ENCODE measurements around the gene HSD17B4. TPM values are rescaled to one million over a fixed set of nuclear protein-coding genes. Genes with fewer than 3 reads are reported as not detected.

The HSD17B4 gene
- total and polyA plus RNA-seq, 2 donors (not counting 1 experiment from before 2014, with no cell fraction given), result 187 to 340 TPM

DNA sequence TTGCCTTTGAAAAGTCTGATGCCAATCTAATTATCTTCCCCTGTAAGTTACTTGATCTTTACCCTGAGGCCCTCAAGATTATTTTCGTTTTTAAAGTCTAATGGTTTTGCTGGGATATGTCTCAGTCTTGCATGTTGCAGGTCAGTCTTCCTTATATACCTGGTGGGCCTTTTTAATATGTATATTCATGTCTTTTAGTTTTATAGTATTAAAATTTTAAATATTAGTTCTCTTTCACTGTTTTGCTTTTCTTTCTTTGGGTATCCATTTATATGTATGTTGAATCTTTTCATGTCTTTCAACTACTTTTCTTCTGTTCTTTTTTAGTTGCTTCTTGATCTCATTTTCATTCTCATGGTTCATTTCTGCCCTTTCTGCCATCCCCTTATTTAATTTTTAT lies 68.9 kb downstream of the HSD17B4 start:
- Histone ChIP-seq H4K20me1 (ENCODE audit: control insufficient read depth, extremely low read depth, insufficient read depth, low read length) (no peaks in the 10 kb centered on the region), H2AFZ (ENCODE audit: low read length) (no peak overlapping the region), H3K4me3 (replicated peaks in 1 of 4; ENCODE audit: control extremely low read depth in 1 of 4, insufficient read depth in 1 of 4, low read depth in 3 of 4, low read length in 4 of 4) (no peak overlapping the region), H3K27ac (ENCODE audit: insufficient read depth, low read length) (no peak overlapping the region), H3K9me3 (ENCODE audit: control insufficient read depth, insufficient read depth, low read depth, low read length) (no peaks in the 10 kb centered on the region), H3K27me3 (ENCODE audit: control insufficient read depth, insufficient read depth, low read length) (no peaks in the 10 kb centered on the region), H3K4me1 (ENCODE audit: control insufficient read depth, extremely low read depth, insufficient read depth, low read length) (no peaks in the 10 kb centered on the region), H3K79me2 (ENCODE audit: control insufficient read depth, insufficient read depth, low read length) (no peaks in the 10 kb centered on the region), H3K36me3 (ENCODE audit: control insufficient read depth, insufficient read depth, low read length) (no peaks in the 10 kb centered on the region), H3K9ac (ENCODE audit: insufficient read depth, low read length) (no peak overlapping the region), H3K4me2 (ENCODE audit: extremely low read depth, insufficient read depth, low read length) (no peak overlapping the region)
- TF ChIP-seq, protein P1, sequence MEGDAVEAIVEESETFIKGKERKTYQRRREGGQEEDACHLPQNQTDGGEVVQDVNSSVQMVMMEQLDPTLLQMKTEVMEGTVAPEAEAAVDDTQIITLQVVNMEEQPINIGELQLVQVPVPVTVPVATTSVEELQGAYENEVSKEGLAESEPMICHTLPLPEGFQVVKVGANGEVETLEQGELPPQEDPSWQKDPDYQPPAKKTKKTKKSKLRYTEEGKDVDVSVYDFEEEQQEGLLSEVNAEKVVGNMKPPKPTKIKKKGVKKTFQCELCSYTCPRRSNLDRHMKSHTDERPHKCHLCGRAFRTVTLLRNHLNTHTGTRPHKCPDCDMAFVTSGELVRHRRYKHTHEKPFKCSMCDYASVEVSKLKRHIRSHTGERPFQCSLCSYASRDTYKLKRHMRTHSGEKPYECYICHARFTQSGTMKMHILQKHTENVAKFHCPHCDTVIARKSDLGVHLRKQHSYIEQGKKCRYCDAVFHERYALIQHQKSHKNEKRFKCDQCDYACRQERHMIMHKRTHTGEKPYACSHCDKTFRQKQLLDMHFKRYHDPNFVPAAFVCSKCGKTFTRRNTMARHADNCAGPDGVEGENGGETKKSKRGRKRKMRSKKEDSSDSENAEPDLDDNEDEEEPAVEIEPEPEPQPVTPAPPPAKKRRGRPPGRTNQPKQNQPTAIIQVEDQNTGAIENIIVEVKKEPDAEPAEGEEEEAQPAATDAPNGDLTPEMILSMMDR (conservative IDR thresholded peaks at IDR 0.05 in 1 of 2, IDR thresholded peaks at IDR 0.05 in 1 of 2; ENCODE audit: low read depth in 1 of 2, low read length in 2 of 2), result no peak
- no peak for TF ChIP-seq EZH2 (IDR thresholded peaks at IDR 0.05; ENCODE audit: low read length, missing control alignments)
- no peak for DNase-seq (ENCODE audit: low read depth in 2 of 2)

DNA sequence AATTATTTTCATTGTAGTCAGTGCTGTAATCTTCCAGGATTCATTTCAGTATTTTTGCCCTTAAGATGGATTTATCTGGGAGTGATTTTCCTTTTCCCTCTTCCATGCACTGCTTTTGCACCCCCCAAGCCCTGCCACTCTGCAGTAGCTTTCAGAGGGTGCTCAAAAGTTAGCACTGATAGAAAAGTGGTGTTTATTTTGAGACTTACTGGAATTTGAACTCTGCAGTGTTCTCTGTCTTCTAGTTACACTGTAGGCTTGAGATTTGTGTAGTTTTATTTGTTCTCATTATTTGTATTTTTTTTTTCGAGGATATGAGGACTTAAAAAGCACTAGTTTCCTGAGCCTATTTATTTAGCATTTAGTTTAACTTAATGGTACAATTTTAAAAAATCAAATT lies 70.5 kb downstream of the HSD17B4 start:
- no peaks in the 10 kb centered on the region for H3K4me1 ChIP-seq (ENCODE audit: control insufficient read depth, extremely low read depth, insufficient read depth, low read length)
- H3K27me3 ChIP-seq (ENCODE audit: control insufficient read depth, insufficient read depth, low read length), result no peaks in the 10 kb centered on the region
- H3K27ac ChIP-seq (ENCODE audit: insufficient read depth, low read length), result no peak overlapping the region
- TF ChIP-seq EZH2 (IDR thresholded peaks at IDR 0.05; ENCODE audit: low read length, missing control alignments), result no peak
- TF ChIP-seq, protein P1 (conservative IDR thresholded peaks at IDR 0.05 in 1 of 2, IDR thresholded peaks at IDR 0.05 in 1 of 2; ENCODE audit: low read depth in 1 of 2, low read length in 2 of 2), result no peak
- no peak overlapping the region for H3K9ac ChIP-seq (ENCODE audit: insufficient read depth, low read length)
- no peaks in the 10 kb centered on the region for H4K20me1 ChIP-seq (ENCODE audit: control insufficient read depth, extremely low read depth, insufficient read depth, low read length)
- H3K9me3 ChIP-seq (ENCODE audit: control insufficient read depth, insufficient read depth, low read depth, low read length), result no peaks in the 10 kb centered on the region
- H2AFZ ChIP-seq (ENCODE audit: low read length), result no peak overlapping the region
- no peak for DNase-seq (ENCODE audit: low read depth in 2 of 2)
- H3K36me3 ChIP-seq (ENCODE audit: control insufficient read depth, insufficient read depth, low read length), result no peaks in the 10 kb centered on the region
- H3K4me3 ChIP-seq (replicated peaks in 1 of 4; ENCODE audit: control extremely low read depth in 1 of 4, insufficient read depth in 1 of 4, low read depth in 3 of 4, low read length in 4 of 4), result no peak overlapping the region
- no peak overlapping the region for H3K4me2 ChIP-seq (ENCODE audit: extremely low read depth, insufficient read depth, low read length)
- H3K79me2 ChIP-seq (ENCODE audit: control insufficient read depth, insufficient read depth, low read length), result no peaks in the 10 kb centered on the region

DNA sequence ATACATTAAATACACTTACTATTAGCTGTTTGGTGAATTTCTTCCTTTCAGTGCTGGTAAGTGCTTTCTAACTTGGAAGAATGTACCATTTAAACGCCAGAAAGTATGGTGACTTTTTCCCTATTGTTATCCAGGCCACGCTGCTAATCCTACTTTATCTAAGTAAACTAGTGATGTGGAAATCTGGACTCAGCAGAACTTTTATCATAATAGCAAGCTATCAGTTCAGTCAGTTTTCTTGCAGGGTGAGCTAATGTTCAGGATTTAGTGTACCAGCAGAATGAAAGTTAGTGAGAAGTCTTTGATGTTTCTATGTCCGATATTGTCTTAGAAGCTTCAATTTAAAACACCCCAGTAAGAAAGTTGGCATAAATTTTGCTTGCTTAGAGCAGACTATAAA lies 72.2 kb downstream of the HSD17B4 start:
- H3K4me3 ChIP-seq (replicated peaks in 1 of 4; ENCODE audit: control extremely low read depth in 1 of 4, insufficient read depth in 1 of 4, low read depth in 3 of 4, low read length in 4 of 4), result no peak overlapping the region
- no peaks in the 10 kb centered on the region for H4K20me1 ChIP-seq (ENCODE audit: control insufficient read depth, extremely low read depth, insufficient read depth, low read length)
- peak in 1 of 2 donors; percentile 12 for DNase-seq (ENCODE audit: low read depth in 2 of 2)
- H3K36me3 ChIP-seq (ENCODE audit: control insufficient read depth, insufficient read depth, low read length), result no peaks in the 10 kb centered on the region
- H2AFZ ChIP-seq (ENCODE audit: low read length), result no peak overlapping the region
- H3K9ac ChIP-seq (ENCODE audit: insufficient read depth, low read length), result no peak overlapping the region
- no peak overlapping the region for H3K4me2 ChIP-seq (ENCODE audit: extremely low read depth, insufficient read depth, low read length)
- no peaks in the 10 kb centered on the region for H3K79me2 ChIP-seq (ENCODE audit: control insufficient read depth, insufficient read depth, low read length)
- TF ChIP-seq, protein P1 (conservative IDR thresholded peaks at IDR 0.05 in 1 of 2, IDR thresholded peaks at IDR 0.05 in 1 of 2; ENCODE audit: low read depth in 1 of 2, low read length in 2 of 2), result no peak
- no peak for TF ChIP-seq EZH2 (IDR thresholded peaks at IDR 0.05; ENCODE audit: low read length, missing control alignments)
- no peaks in the 10 kb centered on the region for H3K9me3 ChIP-seq (ENCODE audit: control insufficient read depth, insufficient read depth, low read depth, low read length)
- H3K27me3 ChIP-seq (ENCODE audit: control insufficient read depth, insufficient read depth, low read length), result no peaks in the 10 kb centered on the region
- H3K4me1 ChIP-seq (ENCODE audit: control insufficient read depth, extremely low read depth, insufficient read depth, low read length), result no peaks in the 10 kb centered on the region
- H3K27ac ChIP-seq (ENCODE audit: insufficient read depth, low read length), result no peak overlapping the region

Data from fibroblast of lung (primary cell).